MCF 10A (cell line): Measurements from ENCODE around the gene KAT2B. TPM values are rescaled to one million over a fixed set of nuclear protein-coding genes. Genes with fewer than 3 reads are reported as not detected.

Experiments used
- BruUV-seq: library from RNA; stranded (reverse); fragments of 400-500 nt; replicated peaks from 2 replicates; lab custom pipeline; 2021; lab: Mats Ljungman, UMichigan
- CTCF ChIA-PET: fragments of 300-600 bp; sonication (Branson Sonifier 250); formaldehyde crosslinking; extraction: SDS; loops from one replicate; lab custom pipeline; 2021; ENCODE audit warnings: antibody characterized with exemption, inconsistent platforms; lab: Yijun Ruan, JAX
- POLR2A ChIA-PET: fragments of 300-600, 350-650 bp; sonication (Branson Sonifier 250); formaldehyde crosslinking; extraction: SDS; loops from one replicate; lab custom pipeline; 2020; ENCODE audit warnings: antibody characterized with exemption, inconsistent platforms; lab: Yijun Ruan, JAX
- DNase-seq: peaks from one replicate; pipeline ENCODE4 v3.0.0-alpha.2; 2018; ENCODE audit not compliant: unreplicated experiment
- H3K27ac Mint-ChIP-seq: one replicate; pipeline ENCODE4 v1.8.0; 2022; ENCODE audit warnings: mild to moderate bottlenecking, low read depth, mixed read lengths; ENCODE audit not compliant: unreplicated experiment
- H3K27me3 Mint-ChIP-seq: one replicate; pipeline ENCODE4 v1.8.0; 2022; ENCODE audit warnings: mixed read lengths; ENCODE audit not compliant: insufficient read depth, unreplicated experiment
- H3K36me3 Mint-ChIP-seq: one replicate; pipeline ENCODE4 v1.8.0; 2022; ENCODE audit warnings: mild to moderate bottlenecking, moderate library complexity, mixed read lengths; ENCODE audit not compliant: insufficient read depth, unreplicated experiment
- H3K4me1 Mint-ChIP-seq: one replicate; pipeline ENCODE4 v1.8.0; 2022; ENCODE audit warnings: mixed read lengths; ENCODE audit not compliant: insufficient read depth, unreplicated experiment
- H3K4me3 Mint-ChIP-seq: one replicate; pipeline ENCODE4 v1.8.0; 2022; ENCODE audit warnings: mild to moderate bottlenecking, moderate library complexity, mixed read lengths; ENCODE audit not compliant: unreplicated experiment
- H3K9me3 Mint-ChIP-seq: one replicate; pipeline ENCODE4 v1.8.0; 2022; ENCODE audit warnings: mixed read lengths; ENCODE audit not compliant: unreplicated experiment
- CTCF ChIP-seq: fragments of 200-600 bp; IDR thresholded peaks from one replicate; pipeline ENCODE4 v1.8.0; 2022; ENCODE audit warnings: antibody characterized with exemption, mild to moderate bottlenecking; ENCODE audit not compliant: unreplicated experiment
- intact Hi-C: fragments of 100-400 bp; cut with micrococcal nuclease; formaldehyde crosslinking; loops from 2 replicates; pipeline ENCODE4 v1.14.1; 2022
- total RNA-seq: library from RNA; stranded (reverse); gene quantifications from 2 replicates; pipeline ENCODE4 v1.2.3, GENCODE V29; 2022

KAT2B gene
- total RNA-seq, 1 experiment from 2014 or later = 9.4 TPM

- intact Hi-C loops = no loop called here
- Mint-ChIP-seq H3K9me3 (no peaks in the 10 kb centered on the region), H3K27ac (no peak overlapping the region), H3K27me3 (no peaks in the 10 kb centered on the region), H3K36me3 (no peaks in the 10 kb centered on the region), H3K4me1 (no peaks in the 10 kb centered on the region), H3K4me3 (no peak overlapping the region)
- DNase-seq = no peak
- ChIA-PET POLR2A (interaction anchor here (0.6 to 0.8 kb wide), 2 partner anchors 10 to 39 kb away, joined by 3 read pairs; no protein-coding TSS in a partner anchor), CTCF (interaction anchor here (1.1 kb wide), 1 partner anchor 15 kb away, joined by 3 read pairs; no protein-coding TSS in a partner anchor)
- BruUV-seq = no TSS peak
- TF ChIP-seq CTCF = no peak
These were observed 63.5 kb downstream of the KAT2B start for GRCh38 chr3:20103731-20104130.

GRCh38 chr3:20104167-20104661 lies 64.0 kb downstream of the KAT2B start:
- Mint-ChIP-seq H3K4me3 (no peak overlapping the region), H3K36me3 (no peaks in the 10 kb centered on the region), H3K27me3 (no peaks in the 10 kb centered on the region), H3K9me3 (no peaks in the 10 kb centered on the region), H3K4me1 (no peaks in the 10 kb centered on the region), H3K27ac (no peak overlapping the region)
- ChIA-PET CTCF (interaction anchor here (0.6 to 0.7 kb wide), 2 partner anchors 1133 to 1904 kb away, joined by 3 read pairs; no protein-coding TSS in a partner anchor), POLR2A (interaction anchor here (0.8 kb wide), 1 partner anchor 10 kb away, joined by 3 read pairs; no protein-coding TSS in a partner anchor)
- no peak for TF ChIP-seq CTCF
- DNase-seq = no peak
- intact Hi-C loops = no loop called here
- no TSS peak for BruUV-seq

- BruUV-seq = no TSS peak
- POLR2A ChIA-PET = no interaction called here
- Mint-ChIP-seq H3K4me3 (no peak overlapping the region), H3K27me3 (no peaks in the 10 kb centered on the region), H3K27ac (no peak overlapping the region), H3K9me3 (no peaks in the 10 kb centered on the region), H3K4me1 (no peaks in the 10 kb centered on the region), H3K36me3 (no peaks in the 10 kb centered on the region)
- no peak for TF ChIP-seq CTCF
- DNase-seq = no peak
- CTCF ChIA-PET = interaction anchor here (0.6 kb wide), 1 partner anchor 62 kb away, joined by 3 read pairs; no protein-coding TSS in a partner anchor
- intact Hi-C loops = no loop called here
These were observed 65.5 kb downstream of the KAT2B start for GRCh38 chr3:20105513-20106280.

- DNase-seq = no peak
- H3K27ac Mint-ChIP-seq = no peak overlapping the region
- no peak for TF ChIP-seq CTCF
- H3K36me3 Mint-ChIP-seq = no peaks in the 10 kb centered on the region
- H3K4me3 Mint-ChIP-seq = no peak overlapping the region
- ChIA-PET POLR2A (no interaction called here), CTCF (interaction anchor here (0.8 kb wide), 1 partner anchor 12 kb away, joined by 3 read pairs; no protein-coding TSS in a partner anchor)
- no peaks in the 10 kb centered on the region for H3K9me3 Mint-ChIP-seq
- H3K4me1 Mint-ChIP-seq = no peaks in the 10 kb centered on the region
- no peaks in the 10 kb centered on the region for H3K27me3 Mint-ChIP-seq
- intact Hi-C loops = no loop called here
- BruUV-seq = no TSS peak
These were observed 67.5 kb downstream of the KAT2B start for GRCh38 chr3:20107722-20108121.
